HG02943 (cell line): ENCODE data around the gene MAP6D1.

Experiments
- ATAC-seq: cut with Tn5 transposase; IDR thresholded peaks from one replicate; pipeline ENCODE4 v1.9.1; 2021; ENCODE audit warnings: mild to moderate bottlenecking, low read depth, moderate library complexity; ENCODE audit not compliant: unreplicated experiment

Gene MAP6D1

DNA sequence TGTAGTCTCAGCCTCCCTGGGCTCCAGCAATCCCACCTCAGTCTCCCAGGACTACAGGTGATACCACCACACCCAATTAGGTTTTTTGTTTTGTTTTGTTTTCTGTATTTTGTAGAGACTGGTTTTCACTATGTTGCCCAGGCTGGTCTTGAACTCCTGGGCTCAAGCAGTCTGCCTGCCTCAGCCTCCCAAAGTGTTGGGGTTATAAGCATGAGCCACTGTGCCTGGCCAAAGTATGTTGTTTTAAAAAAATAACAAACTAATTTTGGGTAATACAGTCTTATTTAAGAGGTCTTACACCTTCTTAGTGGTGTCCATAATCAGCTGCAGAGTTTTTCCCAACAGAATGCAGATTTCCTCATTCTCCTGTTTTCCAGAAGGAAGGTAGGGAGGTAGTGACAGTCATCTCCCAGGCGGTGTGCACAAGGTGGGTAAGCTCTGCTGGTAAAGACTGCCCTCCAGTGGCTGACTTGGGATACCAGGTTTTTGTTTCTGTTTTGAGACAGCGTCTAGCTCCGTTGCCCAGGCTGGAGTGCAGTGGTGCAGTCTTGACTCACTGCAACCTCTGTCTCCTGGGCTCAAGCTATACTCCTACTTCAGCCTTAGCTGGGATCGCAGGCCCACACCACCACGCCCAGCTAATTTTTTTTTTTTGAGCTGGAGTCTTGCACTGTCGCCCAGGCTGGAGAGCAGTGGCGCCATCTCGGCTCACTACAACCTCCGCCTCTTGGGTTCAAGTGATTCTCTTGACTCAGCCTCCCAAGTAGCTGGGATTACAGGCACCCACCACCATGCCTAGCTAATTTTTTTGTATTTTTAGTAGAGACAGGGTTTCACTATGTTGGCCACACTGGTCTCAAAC is 58.4 kb downstream of the MAP6D1 start:
- ATAC-seq, result peak; percentile 71

DNA sequence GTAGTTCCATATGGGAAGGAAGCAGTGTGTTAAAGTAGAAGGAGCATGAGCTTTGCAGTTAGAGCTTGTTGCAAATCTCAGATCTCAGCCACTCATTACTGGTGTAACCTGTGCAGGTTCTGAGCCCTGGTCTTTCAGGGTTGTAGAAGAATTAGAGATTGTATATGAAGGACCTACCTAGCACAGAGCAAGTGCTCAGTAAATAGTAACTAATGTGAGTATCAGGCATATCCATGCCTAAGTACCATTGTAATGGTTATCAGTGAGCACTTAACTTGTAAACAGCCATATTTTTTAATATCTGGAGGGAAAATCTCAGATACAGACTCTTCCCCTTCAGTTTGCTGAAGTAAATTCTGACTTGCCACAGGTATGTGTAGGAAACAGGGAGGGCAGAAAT is 59.3 kb downstream of the MAP6D1 start:
- ATAC-seq, result no peak
